GM13977 (cell line): Measurements from ENCODE around the gene FILIP1L.

ENCODE experiments used
- DNase-seq: peaks from one replicate; pipeline ENCODE4 v3.0.0; 2012; ENCODE audit warnings: low spot score
- in situ Hi-C: fragments of 300-500 bp; cut with MboI; formaldehyde crosslinking; loops from one replicate; pipeline ENCODE4 v1.12.0; 2022; ENCODE audit warnings: low sequenced_read_pairs, low pct_unique_long_range_greater_than_20kb, mixed read lengths, inconsistent platforms; ENCODE audit not compliant: unreplicated experiment
- TF ChIP-seq, protein P1 (sequence below): IDR thresholded peaks from 2 replicates; pipeline ENCODE4 v1.5.1; 2012; ENCODE audit warnings: mild to moderate bottlenecking, control low read depth; ENCODE audit not compliant: insufficient read depth; ENCODE audit errors: extremely low read depth, missing control alignments

Gene FILIP1L

DNA sequence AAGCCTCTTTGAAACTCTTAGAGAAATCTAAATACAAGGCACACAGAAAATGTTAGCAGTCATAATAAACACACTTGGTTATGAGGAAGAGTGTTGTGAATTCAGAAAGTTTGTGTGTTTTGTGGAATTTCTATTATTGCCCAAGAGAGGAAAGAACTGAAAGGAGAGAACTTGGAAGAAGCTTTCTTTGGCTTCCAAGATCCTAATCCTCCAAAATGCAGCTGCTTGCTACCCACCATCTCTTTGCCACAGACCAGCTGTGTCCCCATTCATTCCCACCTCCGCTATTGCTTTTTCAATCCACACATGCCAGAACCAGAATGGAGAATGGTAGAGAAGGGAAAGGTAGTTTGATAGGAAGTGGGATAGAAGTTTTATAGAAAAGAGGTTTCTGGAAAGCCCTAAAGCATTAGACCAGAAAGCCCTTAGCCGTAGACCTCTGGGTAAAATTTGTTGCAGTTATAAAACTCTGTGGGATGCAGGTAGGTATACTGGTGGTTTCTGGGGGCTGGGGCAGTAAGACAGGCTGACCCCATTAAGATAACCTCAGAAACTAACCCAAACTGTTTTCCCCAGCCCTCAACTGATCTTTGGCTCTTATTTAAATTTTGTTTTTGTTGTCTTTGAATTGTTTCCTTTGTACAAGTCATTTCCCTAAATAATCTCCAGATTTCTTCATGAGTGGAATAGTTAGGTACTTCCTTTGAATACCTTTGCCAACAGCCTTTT is 108.5 kb downstream of the FILIP1L start:
- no peak for DNase-seq
- TF ChIP-seq, protein P1, sequence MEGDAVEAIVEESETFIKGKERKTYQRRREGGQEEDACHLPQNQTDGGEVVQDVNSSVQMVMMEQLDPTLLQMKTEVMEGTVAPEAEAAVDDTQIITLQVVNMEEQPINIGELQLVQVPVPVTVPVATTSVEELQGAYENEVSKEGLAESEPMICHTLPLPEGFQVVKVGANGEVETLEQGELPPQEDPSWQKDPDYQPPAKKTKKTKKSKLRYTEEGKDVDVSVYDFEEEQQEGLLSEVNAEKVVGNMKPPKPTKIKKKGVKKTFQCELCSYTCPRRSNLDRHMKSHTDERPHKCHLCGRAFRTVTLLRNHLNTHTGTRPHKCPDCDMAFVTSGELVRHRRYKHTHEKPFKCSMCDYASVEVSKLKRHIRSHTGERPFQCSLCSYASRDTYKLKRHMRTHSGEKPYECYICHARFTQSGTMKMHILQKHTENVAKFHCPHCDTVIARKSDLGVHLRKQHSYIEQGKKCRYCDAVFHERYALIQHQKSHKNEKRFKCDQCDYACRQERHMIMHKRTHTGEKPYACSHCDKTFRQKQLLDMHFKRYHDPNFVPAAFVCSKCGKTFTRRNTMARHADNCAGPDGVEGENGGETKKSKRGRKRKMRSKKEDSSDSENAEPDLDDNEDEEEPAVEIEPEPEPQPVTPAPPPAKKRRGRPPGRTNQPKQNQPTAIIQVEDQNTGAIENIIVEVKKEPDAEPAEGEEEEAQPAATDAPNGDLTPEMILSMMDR = no peak
- in situ Hi-C loops = no loop called here

DNA sequence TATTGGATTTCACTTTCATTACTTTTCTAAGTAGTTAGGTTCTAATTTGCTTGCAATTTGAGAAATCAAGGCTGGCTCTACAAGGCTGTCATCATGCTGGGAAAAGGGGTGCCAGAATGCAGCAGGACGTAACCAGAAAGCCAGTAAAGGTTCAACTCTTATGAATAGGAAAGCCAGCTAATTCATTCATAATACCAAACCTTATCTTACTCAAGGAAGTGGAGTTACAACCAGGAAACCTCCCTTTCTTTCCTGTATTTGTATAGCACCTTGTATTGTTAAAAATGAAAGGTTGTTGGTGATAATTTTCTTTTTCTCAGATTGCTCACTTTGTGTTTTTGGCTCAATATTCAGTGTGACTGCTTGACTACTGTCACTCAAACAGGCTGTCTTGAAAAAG is 109.4 kb downstream of the FILIP1L start:
- TF ChIP-seq, protein P1 = no peak
- no peak for DNase-seq
- in situ Hi-C loops = no loop called here

DNA sequence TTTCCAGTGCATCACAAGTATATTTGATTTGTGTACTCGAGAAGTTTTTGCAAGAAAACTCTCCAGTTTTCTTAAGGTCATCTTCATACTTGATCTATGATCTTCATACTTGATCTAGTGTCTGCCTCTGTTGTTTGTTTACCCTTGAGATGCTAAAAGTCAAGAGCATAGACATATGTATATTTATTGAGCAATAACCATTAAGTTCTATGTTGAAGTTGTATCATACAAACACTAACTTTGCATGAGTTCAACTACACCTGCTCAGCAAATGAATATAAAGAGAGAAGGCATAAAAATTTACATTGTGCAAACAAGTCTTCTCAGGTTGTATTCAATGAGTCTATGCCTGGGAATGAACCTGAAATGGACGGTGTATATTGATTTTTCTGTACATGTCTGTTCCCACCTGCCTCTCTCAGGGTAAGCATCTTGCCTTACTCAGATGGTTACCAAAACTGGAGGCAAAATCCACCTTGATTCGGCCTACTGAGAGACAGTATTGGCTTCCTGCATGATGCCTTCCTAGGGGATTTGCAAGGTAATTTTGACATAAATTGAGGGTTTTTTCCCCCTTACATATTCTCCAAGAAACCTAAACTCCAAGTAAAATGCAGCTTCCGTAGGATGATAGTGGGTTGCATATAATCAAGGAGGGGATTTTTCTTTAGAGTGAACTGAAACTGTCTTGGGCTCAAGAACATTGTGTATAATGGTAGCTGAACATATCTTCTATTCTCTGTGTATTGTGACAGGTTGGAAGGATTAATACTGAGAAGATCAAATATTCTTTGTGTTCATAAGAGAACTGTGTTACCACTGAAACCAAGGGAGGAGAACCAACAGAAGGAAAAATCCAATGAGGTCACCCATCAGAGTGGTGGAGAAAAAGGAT is 110.4 kb downstream of the FILIP1L start:
- peak; percentile 20 for DNase-seq
- TF ChIP-seq, protein P1 = no peak
- in situ Hi-C loops = no loop called here

DNA sequence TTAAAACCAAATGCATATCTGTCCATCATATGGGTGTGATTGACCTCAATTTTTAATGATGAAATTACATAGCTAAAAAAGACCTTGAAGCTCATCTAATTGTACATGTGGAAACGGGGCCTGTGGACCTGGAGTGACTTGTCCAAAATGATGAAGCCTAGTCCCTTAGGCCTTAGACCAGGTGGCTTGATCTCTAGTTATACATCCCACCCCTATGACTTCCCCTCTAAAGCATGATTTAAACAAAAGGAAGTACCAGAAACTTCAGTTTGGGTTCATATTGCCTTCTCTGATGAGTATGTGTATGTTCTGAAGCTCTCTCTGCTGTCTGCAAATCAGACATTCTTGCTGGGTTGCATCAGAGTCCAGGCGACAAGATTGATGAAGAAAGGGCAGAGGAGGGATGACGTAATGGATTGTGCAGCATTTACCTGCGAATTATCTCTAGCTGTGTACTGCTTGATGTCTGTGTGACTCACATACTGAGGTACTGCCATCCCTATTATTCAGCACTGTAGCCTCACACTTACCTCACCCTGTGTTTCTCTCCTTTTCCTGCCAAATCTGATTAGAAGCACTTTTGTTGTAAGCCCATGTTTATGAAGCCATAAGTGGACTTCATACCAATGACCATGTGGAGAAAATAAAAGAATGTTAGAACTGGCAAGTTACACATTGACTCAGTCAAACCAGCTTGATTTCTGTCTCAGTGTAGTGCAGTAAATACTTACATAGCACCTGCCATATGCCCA is 111.5 kb downstream of the FILIP1L start:
- DNase-seq = no peak
- in situ Hi-C loops = no loop called here
- TF ChIP-seq, protein P1 = no peak

DNA sequence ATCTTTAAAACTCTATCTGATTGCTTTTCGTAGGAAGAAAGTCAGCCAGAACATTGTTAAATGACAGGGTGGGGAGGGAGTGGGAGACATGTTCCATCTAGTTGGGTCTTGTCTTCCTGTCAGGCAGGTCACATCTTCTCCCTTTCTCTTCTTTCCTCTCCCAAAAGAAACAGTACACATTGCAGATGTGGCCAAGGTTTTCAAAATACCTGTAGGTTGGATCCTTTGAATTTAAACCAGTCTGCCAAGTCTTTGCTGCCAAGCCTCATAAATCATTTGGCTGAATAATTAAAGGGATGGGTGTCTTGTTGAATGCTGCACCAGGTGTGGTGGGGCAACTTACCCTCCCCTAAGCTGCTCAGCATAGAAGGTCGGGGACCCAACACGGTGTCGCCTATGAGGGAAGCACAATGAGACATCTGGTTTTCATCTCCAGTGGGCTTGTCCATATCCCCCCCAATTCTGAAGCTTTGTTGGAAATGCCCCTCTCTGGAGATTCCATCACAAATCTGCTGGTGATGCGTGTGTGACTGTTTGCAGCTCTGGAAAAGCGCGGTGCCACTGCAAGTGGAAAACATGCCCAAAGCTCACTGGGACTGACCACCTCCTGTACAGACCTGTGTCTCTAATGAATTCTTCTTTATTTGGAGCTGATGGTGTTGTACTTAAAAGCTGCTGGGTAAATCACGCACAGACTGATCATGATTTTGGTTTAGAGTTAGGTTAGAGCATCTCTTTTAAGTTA is 112.6 kb downstream of the FILIP1L start:
- no peak for DNase-seq
- in situ Hi-C loops = no loop called here
- TF ChIP-seq, protein P1 = no peak

DNA sequence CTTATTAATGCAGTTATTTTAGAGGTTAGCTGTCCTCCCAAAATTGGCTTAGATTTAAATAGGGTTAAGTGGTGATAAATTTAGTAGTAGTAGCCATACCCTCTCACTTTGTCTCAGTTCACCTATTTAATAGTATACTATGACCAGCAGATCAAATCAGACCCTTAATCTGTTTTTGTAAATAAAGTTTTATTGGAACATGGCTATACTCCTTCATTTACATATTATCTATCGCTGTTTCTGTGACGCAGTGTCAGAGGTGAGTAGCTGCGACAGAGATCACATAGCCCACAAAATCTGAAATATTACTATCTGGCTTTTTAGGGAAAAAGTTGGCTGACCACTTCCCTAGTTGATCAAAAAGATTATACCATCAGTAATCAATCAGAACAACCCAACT is 113.2 kb downstream of the FILIP1L start:
- TF ChIP-seq, protein P1 = no peak
- DNase-seq = no peak

More for the DNA sequence above, 113.2 kb downstream of the FILIP1L start:
- in situ Hi-C loops = no loop called here
